ENCODE results near the gene ZNF786.

Gene ZNF786

GRCh38 chr7:149027055-149027454, 63.5 kb downstream of the ZNF786 start:
- Histone ChIP-seq H3K36me3 (ENCODE audit: control insufficient read depth, low read depth, low read length) (peaks cover 12% of the 10 kb centered on the region), H3K9me3 (ENCODE audit: control insufficient read depth, low read depth, low read length) (no peaks in the 10 kb centered on the region), H3K4me1 (ENCODE audit: control insufficient read depth, low read depth, low read length) (peaks cover 21% of the 10 kb centered on the region)

GRCh38 chr7:149023662-149024061, 66.9 kb downstream of the ZNF786 start:
- Histone ChIP-seq H3K36me3 (ENCODE audit: control insufficient read depth, low read depth, low read length) (peaks cover 26% of the 10 kb centered on the region), H3K4me3 (ENCODE audit: low read length) (no peak overlapping the region), H3K9ac (ENCODE audit: low read length) (no peak overlapping the region)

More at GRCh38 chr7:149027055-149027454, 63.5 kb downstream of the ZNF786 start:
- Histone ChIP-seq H3K27me3 (ENCODE audit: control insufficient read depth, insufficient read depth, low read length) (peaks cover 7% of the 10 kb centered on the region), H3K4me3 (ENCODE audit: low read length) (peak overlapping the region; percentile 91), H3K9ac (ENCODE audit: low read length) (peak overlapping the region; percentile 84), H3K27ac (ENCODE audit: low read length) (no peak overlapping the region)

GRCh38 chr7:149022756-149023360, 67.7 kb downstream of the ZNF786 start:
- Histone ChIP-seq H3K27ac (ENCODE audit: low read length) (no peak overlapping the region), H3K9ac (ENCODE audit: low read length) (no peak overlapping the region), H3K4me1 (ENCODE audit: control insufficient read depth, low read depth, low read length) (peaks cover 21% of the 10 kb centered on the region), H3K36me3 (ENCODE audit: control insufficient read depth, low read depth, low read length) (peaks cover 26% of the 10 kb centered on the region), H3K4me3 (ENCODE audit: low read length) (no peak overlapping the region), H3K9me3 (ENCODE audit: control insufficient read depth, low read depth, low read length) (no peaks in the 10 kb centered on the region), H3K27me3 (ENCODE audit: control insufficient read depth, insufficient read depth, low read length) (no peaks in the 10 kb centered on the region)

More at GRCh38 chr7:149023662-149024061, 66.9 kb downstream of the ZNF786 start:
- H3K9me3 ChIP-seq (ENCODE audit: control insufficient read depth, low read depth, low read length): no peaks in the 10 kb centered on the region
- peaks cover 21% of the 10 kb centered on the region for H3K4me1 ChIP-seq (ENCODE audit: control insufficient read depth, low read depth, low read length)
- no peaks in the 10 kb centered on the region for H3K27me3 ChIP-seq (ENCODE audit: control insufficient read depth, insufficient read depth, low read length)
- peak overlapping the region; percentile 52 for H3K27ac ChIP-seq (ENCODE audit: low read length)

GRCh38 chr7:149021725-149022062, 68.8 kb downstream of the ZNF786 start:
- Histone ChIP-seq H3K27ac (ENCODE audit: low read length) (no peak overlapping the region), H3K27me3 (ENCODE audit: control insufficient read depth, insufficient read depth, low read length) (no peaks in the 10 kb centered on the region), H3K9ac (ENCODE audit: low read length) (no peak overlapping the region), H3K36me3 (ENCODE audit: control insufficient read depth, low read depth, low read length) (peaks cover 29% of the 10 kb centered on the region), H3K4me1 (ENCODE audit: control insufficient read depth, low read depth, low read length) (peaks cover 15% of the 10 kb centered on the region), H3K9me3 (ENCODE audit: control insufficient read depth, low read depth, low read length) (no peaks in the 10 kb centered on the region), H3K4me3 (ENCODE audit: low read length) (no peak overlapping the region)

- Histone ChIP-seq H3K4me3 (ENCODE audit: low read length) (no peak overlapping the region), H3K27me3 (ENCODE audit: control insufficient read depth, insufficient read depth, low read length) (no peaks in the 10 kb centered on the region), H3K9me3 (ENCODE audit: control insufficient read depth, low read depth, low read length) (no peaks in the 10 kb centered on the region), H3K4me1 (ENCODE audit: control insufficient read depth, low read depth, low read length) (peaks cover 9% of the 10 kb centered on the region), H3K36me3 (ENCODE audit: control insufficient read depth, low read depth, low read length) (peaks cover 37% of the 10 kb centered on the region), H3K9ac (ENCODE audit: low read length) (no peak overlapping the region), H3K27ac (ENCODE audit: low read length) (no peak overlapping the region)
Measured at GRCh38 chr7:149020483-149020882, 70.0 kb downstream of the ZNF786 start.

Data from iPS-18a (cell line).